Measurements from ENCODE around the gene PRKACA.
"Not testable (repeated sequence)": the region's sequence is repeated elsewhere in the genome, so short reads cannot be mapped to it uniquely, and the experiment has no call there.

PRKACA gene

DNA sequence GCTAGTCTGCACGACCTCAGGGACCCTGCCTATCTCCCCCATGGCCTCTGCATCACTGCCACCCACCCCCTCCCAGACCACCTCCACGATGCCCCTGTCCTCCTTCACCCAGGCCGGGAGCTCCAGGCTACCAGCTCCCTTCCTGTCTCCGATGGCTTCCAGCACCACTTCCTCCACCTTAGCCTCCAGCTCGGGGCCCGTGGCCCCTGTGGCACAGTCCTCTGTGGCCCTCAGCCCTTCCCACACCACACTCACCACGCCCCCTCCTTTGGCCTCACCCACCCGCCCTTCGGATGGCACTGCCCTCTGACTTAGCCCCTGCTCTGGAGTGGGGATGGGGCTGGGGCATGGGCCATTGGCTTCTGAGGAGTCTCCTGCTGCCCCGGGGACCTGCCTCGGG is 62.8 kb downstream of the PRKACA start:
- no peak for TF ChIP-seq GATA1 (IDR thresholded peaks at IDR 0.05; ENCODE audit: low read depth, low read length)
- no peak for TF ChIP-seq POLR2A (IDR thresholded peaks at IDR 0.05; ENCODE audit: low read length)
- DNase-seq = no peak

DNA sequence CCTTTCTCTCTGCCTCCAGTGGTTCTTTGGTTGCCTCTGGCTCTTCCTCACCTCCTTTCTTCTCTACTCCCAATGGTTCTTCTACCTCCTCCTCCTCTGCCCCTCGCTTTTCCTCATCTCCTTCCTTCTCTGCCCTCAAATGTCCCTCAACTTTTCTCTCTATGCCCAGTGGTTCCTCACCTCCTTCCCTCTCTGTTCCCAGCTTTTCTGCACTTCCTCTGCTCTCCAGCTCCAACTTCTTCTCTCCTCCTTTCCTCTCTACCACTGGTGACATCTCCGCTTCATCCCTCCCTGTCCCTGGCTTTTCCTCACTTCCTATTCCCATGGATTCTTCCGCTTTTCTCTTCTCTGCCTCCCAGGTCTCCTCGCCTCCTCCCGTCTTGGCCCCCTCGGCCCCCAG is 63.5 kb downstream of the PRKACA start:
- DNase-seq = no peak
- TF ChIP-seq POLR2A (IDR thresholded peaks at IDR 0.05; ENCODE audit: low read length) (no peak), GATA1 (IDR thresholded peaks at IDR 0.05; ENCODE audit: low read depth, low read length) (no peak)

DNA sequence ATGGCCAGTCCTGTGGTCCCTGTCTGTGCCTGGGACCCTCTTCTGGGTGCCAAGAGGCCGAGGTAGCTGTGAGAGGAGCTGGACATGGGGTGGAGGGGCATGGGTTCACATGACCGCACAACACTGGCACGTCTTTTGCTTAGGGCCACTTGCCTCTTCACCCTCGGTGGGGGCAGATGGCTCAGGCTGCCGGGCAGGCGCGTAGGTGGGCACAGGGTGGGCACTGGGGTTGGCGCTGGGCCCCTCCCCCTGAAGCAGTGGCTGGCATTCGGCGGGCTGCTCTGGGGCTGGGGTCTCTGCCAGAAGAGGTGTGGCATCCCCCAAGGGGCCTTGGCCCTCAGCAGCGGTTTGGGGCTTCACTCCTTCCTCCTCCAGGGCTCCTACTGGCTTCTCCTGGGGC is 64.1 kb downstream of the PRKACA start:
- no peak for TF ChIP-seq POLR2A (IDR thresholded peaks at IDR 0.05; ENCODE audit: low read length)
- no peak for TF ChIP-seq GATA1 (IDR thresholded peaks at IDR 0.05; ENCODE audit: low read depth, low read length)
- DNase-seq = no peak

DNA sequence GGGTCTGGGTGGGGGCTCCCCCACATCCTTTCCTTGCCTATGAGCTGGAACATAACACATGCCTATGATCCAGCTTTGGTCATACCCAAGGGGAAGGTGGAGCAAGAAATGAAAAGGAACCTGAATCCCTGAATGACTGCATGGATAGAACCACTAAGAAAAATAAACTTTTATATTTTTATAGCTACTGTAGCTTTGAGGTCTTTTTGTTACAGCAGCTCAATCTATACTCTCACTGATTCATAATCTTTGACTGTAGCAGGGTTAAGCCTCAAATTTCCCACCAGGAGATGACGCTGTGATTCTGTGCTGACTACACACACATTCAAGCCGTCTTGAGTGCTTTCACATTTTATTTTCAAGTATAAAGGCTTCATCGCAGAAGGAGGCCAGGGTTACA is 64.5 kb downstream of the PRKACA start:
- TF ChIP-seq POLR2A (IDR thresholded peaks at IDR 0.05; ENCODE audit: low read length) = no peak
- TF ChIP-seq GATA1 (IDR thresholded peaks at IDR 0.05; ENCODE audit: low read depth, low read length) = no peak
- DNase-seq = no peak

DNA sequence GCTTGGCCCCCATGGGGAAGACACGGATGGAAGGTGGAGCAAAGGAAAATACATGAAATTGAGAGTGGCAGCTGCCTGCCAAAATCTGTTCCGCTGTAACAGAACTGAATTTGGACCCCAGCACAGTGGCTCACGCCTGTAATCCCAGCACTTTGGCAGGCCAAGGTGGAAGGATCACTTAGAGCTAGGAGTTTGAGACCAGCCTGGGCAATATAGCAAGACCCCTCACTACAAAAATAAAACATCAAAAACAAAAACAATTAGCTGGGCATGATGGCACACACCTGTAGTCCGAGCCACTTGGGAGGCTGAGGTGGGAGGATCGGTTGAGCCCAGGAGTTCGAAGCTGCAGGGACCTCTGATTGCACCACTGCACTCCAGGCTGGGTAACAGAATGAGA is 65.1 kb downstream of the PRKACA start:
- DNase-seq = no peak
- TF ChIP-seq GATA1 (IDR thresholded peaks at IDR 0.05; ENCODE audit: low read depth, low read length) = no peak
- no peak for TF ChIP-seq POLR2A (IDR thresholded peaks at IDR 0.05; ENCODE audit: low read length)

DNA sequence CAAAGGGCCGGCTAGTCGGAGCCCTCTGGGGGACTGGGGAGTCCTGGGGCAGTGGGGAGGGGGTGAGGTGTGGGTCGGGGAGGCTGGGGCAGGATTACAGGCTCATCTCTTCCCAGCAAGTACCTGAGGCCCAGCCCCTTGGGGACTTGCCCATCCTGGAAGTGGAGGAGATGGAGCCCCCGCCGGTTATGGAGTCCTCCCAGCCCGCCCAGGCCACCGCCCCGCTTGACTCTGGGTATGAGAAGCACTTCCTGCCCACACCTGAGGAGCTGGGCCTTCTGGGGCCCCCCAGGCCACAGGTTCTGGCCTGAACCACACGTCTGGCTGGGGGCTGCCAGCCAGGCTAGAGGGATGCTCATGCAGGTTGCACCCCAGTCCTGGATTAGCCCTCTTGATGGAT is 65.6 kb downstream of the PRKACA start:
- no peak for DNase-seq
- TF ChIP-seq GATA1 (IDR thresholded peaks at IDR 0.05; ENCODE audit: low read depth, low read length) (no peak), POLR2A (IDR thresholded peaks at IDR 0.05; ENCODE audit: low read length) (no peak)

DNA sequence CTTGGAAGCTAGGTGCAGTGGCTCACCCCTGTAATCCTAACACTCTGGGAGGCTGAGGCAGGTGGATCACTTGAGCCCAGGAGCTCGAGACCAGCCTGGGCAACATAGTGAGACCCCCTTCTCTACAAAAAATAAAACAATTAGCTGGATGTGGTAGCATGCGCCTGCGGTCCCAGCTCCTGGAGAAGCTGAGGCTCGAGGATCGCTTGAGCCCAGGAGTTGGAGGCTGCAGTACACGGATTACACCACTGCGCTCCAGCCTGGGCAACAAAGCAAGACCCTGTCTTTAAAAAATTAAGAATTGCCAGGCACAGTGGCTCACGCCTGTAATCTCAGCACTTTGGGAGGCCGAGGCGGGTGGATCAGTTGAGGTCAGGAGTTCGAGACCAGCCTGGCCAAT is 66.6 kb downstream of the PRKACA start:
- not testable (repeated sequence) for DNase-seq

DNA sequence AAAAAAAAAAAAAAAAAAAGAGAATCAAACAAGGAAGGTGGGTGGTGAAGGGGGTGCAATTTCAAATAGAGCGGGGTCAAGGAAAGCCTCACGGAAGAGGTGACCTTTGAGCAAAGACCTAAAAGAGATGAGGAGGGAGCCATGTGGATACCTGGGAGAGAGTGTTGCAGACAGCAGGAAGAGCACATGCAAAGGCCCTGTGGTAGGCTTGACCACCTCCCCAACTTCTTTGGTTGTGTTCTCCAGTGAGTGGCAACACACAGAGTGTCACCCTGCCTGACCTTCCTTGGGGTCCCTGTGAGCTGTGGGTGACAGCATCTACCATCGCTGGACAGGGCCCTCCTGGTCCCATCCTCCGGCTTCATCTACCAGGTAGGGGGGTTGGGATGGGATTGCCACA is 67.0 kb downstream of the PRKACA start:
- TF ChIP-seq GATA1 (IDR thresholded peaks at IDR 0.05; ENCODE audit: low read depth, low read length) (no peak), POLR2A (IDR thresholded peaks at IDR 0.05; ENCODE audit: low read length) (no peak)
- DNase-seq = no peak

DNA sequence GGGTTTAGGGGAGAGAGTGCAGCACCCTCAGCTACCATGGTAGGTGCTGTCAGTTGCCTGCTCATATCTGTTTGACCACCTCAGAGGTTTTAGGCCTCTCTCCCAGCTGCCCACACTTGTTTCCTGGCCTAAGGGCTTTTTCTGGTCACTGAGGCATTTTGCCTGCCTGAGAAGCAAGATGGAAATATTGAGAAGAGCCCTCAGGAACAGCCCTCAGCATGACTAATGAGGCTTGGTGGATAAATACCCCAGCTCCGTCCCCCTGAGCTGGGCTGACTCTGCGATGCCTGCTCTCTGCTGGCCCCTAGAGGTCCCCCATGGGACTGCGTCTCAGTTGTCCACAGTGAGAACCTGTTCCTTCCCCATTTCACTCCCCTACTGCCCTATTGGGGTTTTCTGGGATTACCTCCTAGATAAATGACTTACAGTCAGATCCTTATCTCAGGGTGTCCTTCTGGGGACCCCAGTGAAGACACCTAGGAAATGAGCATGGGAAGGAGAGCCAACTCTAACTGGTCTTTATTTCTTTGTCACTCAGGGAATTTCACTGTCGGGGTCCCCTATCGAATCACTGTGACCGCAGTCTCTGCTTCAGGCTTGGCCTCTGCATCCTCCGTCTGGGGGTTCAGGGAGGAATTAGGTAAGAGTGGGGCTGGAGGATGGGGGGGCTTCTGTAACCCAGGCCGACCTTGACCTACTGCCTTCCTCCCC is 69.0 kb downstream of the PRKACA start:
- TF ChIP-seq POLR2A (IDR thresholded peaks at IDR 0.05; ENCODE audit: low read length) (no peak), GATA1 (IDR thresholded peaks at IDR 0.05; ENCODE audit: low read depth, low read length) (no peak)
- peak; percentile 54 to 69 for DNase-seq

DNA sequence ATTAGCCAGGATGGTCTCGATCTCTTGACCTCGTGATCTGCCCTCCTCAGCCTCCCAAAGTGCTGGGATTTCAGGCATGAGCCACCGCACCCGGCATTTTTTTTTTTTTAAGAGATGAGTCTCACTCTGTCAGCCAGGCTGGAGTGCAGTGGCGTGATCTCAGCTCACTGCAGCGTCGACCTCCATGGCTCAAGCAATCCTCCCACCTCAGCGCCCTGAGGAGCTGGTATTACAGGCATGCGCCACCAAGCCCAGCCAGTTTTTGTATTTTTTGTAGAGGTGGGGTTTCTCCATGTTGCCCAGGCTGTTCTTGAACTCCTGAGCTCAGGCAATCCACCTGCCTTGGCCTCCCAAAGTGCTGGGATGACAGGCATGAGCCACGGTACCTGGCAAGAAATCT is 69.7 kb downstream of the PRKACA start:
- not testable (repeated sequence) for DNase-seq

DNA sequence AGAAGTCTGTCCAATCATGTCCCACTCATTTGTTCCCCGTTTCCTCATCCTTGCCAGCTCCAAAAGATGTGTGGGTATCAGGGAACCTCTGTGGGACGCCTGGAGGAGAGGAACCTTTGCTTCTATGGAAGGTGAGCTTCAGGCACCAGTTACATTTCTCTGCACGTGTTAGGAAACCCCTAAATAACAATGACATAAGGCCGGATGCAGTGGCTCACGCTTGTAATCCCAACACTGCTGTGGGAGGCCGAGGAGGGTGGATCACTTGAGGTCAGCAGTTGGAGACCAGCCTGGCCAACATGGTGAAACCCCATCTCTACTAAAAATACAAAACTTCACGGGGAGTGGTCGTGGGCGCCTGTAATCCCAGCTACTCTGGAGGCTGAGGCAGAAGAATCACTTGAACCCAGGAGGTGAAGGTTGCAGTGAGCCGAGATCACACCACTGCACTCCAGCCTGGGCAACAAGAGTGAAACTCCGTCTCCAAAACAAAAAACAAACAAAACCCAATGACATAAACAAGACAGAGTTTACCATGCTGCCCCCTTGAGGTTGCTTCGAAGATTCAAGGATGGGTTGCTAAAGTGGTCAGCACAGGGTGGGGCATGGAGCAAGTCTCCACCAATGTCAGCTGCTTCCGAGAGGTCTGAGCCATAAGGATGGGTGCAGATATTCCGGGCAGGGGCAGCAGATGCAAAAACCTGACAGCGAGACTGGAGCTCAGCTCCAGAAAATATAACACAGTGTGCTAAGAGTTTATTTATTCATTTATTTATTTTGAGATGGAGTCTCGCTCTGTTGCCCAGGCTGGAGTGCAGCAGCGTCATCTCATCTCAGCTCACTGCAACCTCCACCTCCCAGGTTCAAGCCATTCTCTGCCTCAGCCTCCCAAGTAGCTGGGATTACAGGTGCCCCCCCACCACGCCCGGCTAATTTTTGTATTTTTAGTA is 74.6 kb downstream of the PRKACA start:
- DNase-seq = peak; percentile 86 to 88

Measured in erythroblast (primary cell).